Mammary epithelial cell (primary cell): ENCODE measurements around the gene SLC25A33.
"Not testable (repeated sequence)": the region's sequence is repeated elsewhere in the genome, so short reads cannot be mapped to it uniquely, and the experiment has no call there.

Experiments used
- CTCF ChIP-seq, 2 donors: IDR thresholded peaks in 1 of 2; conservative IDR thresholded peaks in 1 of 2; 2 replicates each; pipeline ENCODE4 v1.5.1; 2011 to 2012; ENCODE audit warnings: inconsistent platforms in 2 of 2, low read length in 2 of 2, mild to moderate bottlenecking in 2 of 2, control low read depth in 1 of 2, low read depth in 1 of 2; ENCODE audit not compliant: insufficient read depth in 1 of 2; ENCODE audit errors: extremely low read depth in 1 of 2
- EZH2 ChIP-seq: IDR thresholded peaks from 2 replicates; pipeline ENCODE4 v1.6.1; 2012; ENCODE audit warnings: low read length, inconsistent platforms, borderline replicate concordance

- TF ChIP-seq EZH2; CTCF (conservative IDR thresholded peaks at IDR 0.05 in 1 of 2, IDR thresholded peaks at IDR 0.05 in 1 of 2; ENCODE audit: extremely low read depth in 1 of 2, insufficient read depth in 1 of 2, low read depth in 1 of 2, low read length in 2 of 2): not testable (repeated sequence)
These were observed 20.8 kb downstream of the SLC25A33 start for GRCh38 chr1:9560090-9560489.
